ENCODE results near the gene MTHFSD.
A peak's percentile ranks its signal among the peaks of the same experiment; 100 is the strongest.
"Not testable (repeated sequence)": the region's sequence is repeated elsewhere in the genome, so short reads cannot be mapped to it uniquely, and the experiment has no call there.

MTHFSD gene

DNA sequence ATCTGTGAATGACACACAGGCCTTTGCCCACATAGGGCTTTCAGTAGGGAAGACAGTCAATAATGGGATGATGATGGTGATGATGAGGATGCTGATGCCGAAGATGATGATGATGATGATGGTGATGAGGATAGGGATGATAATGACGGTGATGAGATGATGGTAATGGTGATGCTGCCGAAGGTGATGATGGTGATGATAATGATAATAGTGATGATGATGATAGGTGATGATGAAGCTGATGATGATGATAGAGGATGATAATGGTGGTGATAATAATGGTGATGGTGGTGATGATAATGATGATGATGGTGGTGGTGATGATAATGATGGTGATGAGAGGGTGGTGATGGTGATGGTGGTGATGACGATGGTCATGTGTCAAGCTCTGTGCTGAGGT is 36.2 kb upstream of the MTHFSD start:
- no peaks in the 10 kb centered on the region for H3K36me3 ChIP-seq (replicated peaks)
- in situ Hi-C loops (cut with HindIII; ENCODE audit: low pct_ligation_motif_present, low sequenced_read_pairs) = loop anchor here (25.0 kb wide), 1 partner anchor 171 kb away; no protein-coding TSS in a partner anchor
- H3K4me3 ChIP-seq (ENCODE audit: low read depth, low read length) = no peak overlapping the region
- no peak for DNase-seq
- H3K27me3 ChIP-seq (replicated peaks) = no peaks in the 10 kb centered on the region
- TF ChIP-seq, protein P1, sequence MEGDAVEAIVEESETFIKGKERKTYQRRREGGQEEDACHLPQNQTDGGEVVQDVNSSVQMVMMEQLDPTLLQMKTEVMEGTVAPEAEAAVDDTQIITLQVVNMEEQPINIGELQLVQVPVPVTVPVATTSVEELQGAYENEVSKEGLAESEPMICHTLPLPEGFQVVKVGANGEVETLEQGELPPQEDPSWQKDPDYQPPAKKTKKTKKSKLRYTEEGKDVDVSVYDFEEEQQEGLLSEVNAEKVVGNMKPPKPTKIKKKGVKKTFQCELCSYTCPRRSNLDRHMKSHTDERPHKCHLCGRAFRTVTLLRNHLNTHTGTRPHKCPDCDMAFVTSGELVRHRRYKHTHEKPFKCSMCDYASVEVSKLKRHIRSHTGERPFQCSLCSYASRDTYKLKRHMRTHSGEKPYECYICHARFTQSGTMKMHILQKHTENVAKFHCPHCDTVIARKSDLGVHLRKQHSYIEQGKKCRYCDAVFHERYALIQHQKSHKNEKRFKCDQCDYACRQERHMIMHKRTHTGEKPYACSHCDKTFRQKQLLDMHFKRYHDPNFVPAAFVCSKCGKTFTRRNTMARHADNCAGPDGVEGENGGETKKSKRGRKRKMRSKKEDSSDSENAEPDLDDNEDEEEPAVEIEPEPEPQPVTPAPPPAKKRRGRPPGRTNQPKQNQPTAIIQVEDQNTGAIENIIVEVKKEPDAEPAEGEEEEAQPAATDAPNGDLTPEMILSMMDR (IDR thresholded peaks at IDR 0.05; ENCODE audit: low read depth, low read length, missing control alignments) = no peak
- no peak overlapping the region for H3K27ac ChIP-seq

GRCh38 chr16:86590501-86591144 is 35.6 kb upstream of the MTHFSD start:
- Histone ChIP-seq H3K36me3 (replicated peaks) (no peaks in the 10 kb centered on the region), H3K4me3 (ENCODE audit: low read depth, low read length) (no peak overlapping the region), H3K27ac (peak overlapping the region; percentile 71), H3K27me3 (replicated peaks) (no peaks in the 10 kb centered on the region)
- in situ Hi-C loops (cut with HindIII; ENCODE audit: low pct_ligation_motif_present, low sequenced_read_pairs) = loop anchor here (25.0 kb wide), 1 partner anchor 172 kb away; no protein-coding TSS in a partner anchor
- TF ChIP-seq, protein P1 (IDR thresholded peaks at IDR 0.05; ENCODE audit: low read depth, low read length, missing control alignments) = no peak
- DNase-seq = peak; percentile 82

DNA sequence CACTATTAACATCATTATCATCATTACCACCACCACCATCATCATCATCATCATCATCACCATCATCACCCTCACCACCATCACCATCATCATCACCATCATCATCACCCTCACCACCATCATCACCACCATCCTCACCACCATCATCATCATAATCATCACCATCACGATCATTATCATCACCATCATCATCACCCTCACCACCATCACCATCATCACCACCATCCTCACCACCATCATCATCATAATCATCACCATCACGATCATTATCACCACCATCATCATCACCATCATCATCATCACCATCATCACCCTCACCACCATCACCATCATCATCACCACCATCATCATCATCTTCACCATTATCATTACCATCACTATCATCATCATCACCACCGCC is 32.9 kb upstream of the MTHFSD start:
- in situ Hi-C loops (cut with HindIII; ENCODE audit: low pct_ligation_motif_present, low sequenced_read_pairs) = loop anchor here (25.0 kb wide), 1 partner anchor 174 kb away; no protein-coding TSS in a partner anchor
- H3K27me3 ChIP-seq (replicated peaks); H3K4me3 ChIP-seq (ENCODE audit: low read depth, low read length); H3K36me3 ChIP-seq (replicated peaks); H3K27ac ChIP-seq; DNase-seq: not testable (repeated sequence)

DNA sequence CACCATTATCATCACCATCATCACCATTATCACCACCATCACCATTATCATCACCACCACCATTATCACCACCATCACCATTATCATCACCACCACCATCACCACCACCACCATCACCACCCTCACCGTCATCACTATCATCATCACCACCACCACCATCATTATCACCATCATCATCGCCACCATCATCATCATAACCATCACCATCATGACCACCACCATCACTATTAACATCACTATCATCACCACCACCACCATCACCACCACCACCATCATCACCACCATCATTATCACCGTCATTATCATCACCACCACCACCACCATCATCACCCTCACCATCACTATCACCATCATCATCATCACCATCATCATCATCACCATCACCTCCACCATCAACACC is 32.5 kb upstream of the MTHFSD start:
- in situ Hi-C loops (cut with HindIII; ENCODE audit: low pct_ligation_motif_present, low sequenced_read_pairs) = loop anchor here (25.0 kb wide), 1 partner anchor 175 kb away; no protein-coding TSS in a partner anchor
- Histone ChIP-seq H3K36me3 (replicated peaks) (peaks cover 3% of the 10 kb centered on the region), H3K4me3 (ENCODE audit: low read depth, low read length) (no peak overlapping the region), H3K27ac (no peak overlapping the region), H3K27me3 (replicated peaks) (no peaks in the 10 kb centered on the region)
- DNase-seq = no peak
- TF ChIP-seq, protein P1 (IDR thresholded peaks at IDR 0.05; ENCODE audit: low read depth, low read length, missing control alignments) = no peak

DNA sequence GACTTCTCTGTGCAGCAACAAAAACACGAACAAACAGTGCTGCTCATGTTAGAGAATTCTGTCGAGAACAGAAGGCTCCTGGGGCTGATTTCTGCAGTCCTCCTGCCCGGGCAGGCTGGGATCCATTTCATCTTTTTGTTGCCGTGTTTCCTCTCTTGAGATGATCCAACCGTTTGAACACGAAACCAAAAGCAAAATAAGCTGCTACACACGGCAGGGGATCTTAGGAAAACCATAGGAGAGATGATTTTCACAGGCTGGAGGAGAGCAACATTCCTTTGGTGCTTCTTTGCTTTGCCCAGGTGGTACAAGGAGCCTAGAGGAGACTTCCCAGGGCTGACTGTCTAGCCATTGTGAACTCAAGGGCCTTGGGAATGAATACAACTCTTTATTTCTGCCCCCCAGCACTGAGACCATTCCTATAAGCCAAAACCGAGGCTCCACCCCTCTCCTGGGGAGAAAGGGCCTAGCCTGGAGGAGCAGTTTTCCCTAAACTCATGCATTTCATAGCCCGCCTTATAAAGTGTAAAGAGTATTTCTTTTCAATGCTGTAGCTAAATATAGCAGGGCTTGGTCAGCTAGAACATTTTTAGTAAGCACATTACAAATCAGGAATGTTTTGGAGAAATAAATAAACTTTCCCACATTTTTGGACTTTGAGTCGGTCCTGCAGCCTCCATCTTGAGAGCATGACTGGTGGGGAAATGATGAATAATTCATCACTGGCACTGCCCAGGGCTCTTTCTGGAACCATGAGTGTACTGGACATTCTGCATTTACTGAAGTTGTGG is 31.0 kb upstream of the MTHFSD start:
- no peaks in the 10 kb centered on the region for H3K27me3 ChIP-seq (replicated peaks)
- TF ChIP-seq, protein P1 (IDR thresholded peaks at IDR 0.05; ENCODE audit: low read depth, low read length, missing control alignments) = no peak
- in situ Hi-C loops (cut with HindIII; ENCODE audit: low pct_ligation_motif_present, low sequenced_read_pairs) = loop anchor here (25.0 kb wide), 1 partner anchor 176 kb away; no protein-coding TSS in a partner anchor
- no peak for DNase-seq
- H3K36me3 ChIP-seq (replicated peaks) = peaks cover 3% of the 10 kb centered on the region
- H3K27ac ChIP-seq = peak overlapping the region; percentile 95
- H3K4me3 ChIP-seq (ENCODE audit: low read depth, low read length) = no peak overlapping the region
